Activated CD8-positive, alpha-beta T cell treated with anti-CD3 and anti-CD28 coated beads, Interleukin-2, amount 10 ng/mL, durations not matched to agents 7 days and 5 days (primary cell): ENCODE results near the gene AFF4. TPM values are rescaled to one million over a fixed set of nuclear protein-coding genes. Genes with fewer than 3 reads are reported as not detected.
A peak's percentile ranks its signal among the peaks of the same experiment; 100 is the strongest.

Experiments used
- ATAC-seq: fragments of 150-1000 bp; cut with Tn5 transposase; one replicate; pipeline ENCODE4 v1.10.0; 2021; ENCODE audit warnings: moderate library complexity
- CTCF ChIA-PET: fragments of 350-600 bp; sonication (Branson Sonifier 250); formaldehyde crosslinking; loops from one replicate; lab custom pipeline; 2021; ENCODE audit warnings: antibody characterized with exemption; lab: Charles Lee
- POLR2A ChIA-PET: fragments of 350-600 bp; sonication (Branson Sonifier 250); formaldehyde crosslinking; loops from one replicate; lab custom pipeline; 2021; ENCODE audit warnings: antibody characterized with exemption; lab: Charles Lee
- DNase-seq: peaks from one replicate; pipeline ENCODE4 v3.0.0-alpha.2; 2020
- H3K27ac Mint-ChIP-seq: one replicate; pipeline ENCODE4 v1.8.0; 2021; ENCODE audit warnings: mild to moderate bottlenecking, mixed read lengths
- H3K27me3 Mint-ChIP-seq: one replicate; pipeline ENCODE4 v1.8.0; 2021; ENCODE audit warnings: low read depth, mixed read lengths
- H3K36me3 Mint-ChIP-seq: one replicate; pipeline ENCODE4 v1.8.0; 2021; ENCODE audit warnings: low read depth, mixed read lengths
- H3K4me1 Mint-ChIP-seq: one replicate; pipeline ENCODE4 v1.8.0; 2021; ENCODE audit warnings: low read depth, mixed read lengths
- H3K4me3 Mint-ChIP-seq: one replicate; pipeline ENCODE4 v1.8.0; 2021; ENCODE audit warnings: mild to moderate bottlenecking, mixed read lengths
- H3K9me3 Mint-ChIP-seq: one replicate; pipeline ENCODE4 v1.8.0; 2022; ENCODE audit warnings: mixed read lengths; ENCODE audit not compliant: insufficient read depth
- total RNA-seq, 2 experiments: library from RNA; stranded (reverse); gene quantifications; one replicate each; pipeline ENCODE4 v1.2.3, GENCODE V29; 2021

The AFF4 gene
- total RNA-seq, 2 experiments from 2014 or later = 27.2 to 30.3 TPM

GRCh38 chr5:132886064-132886823, 77.2 kb downstream of the AFF4 start:
- H3K27me3 Mint-ChIP-seq = no peaks in the 10 kb centered on the region
- H3K27ac Mint-ChIP-seq = no peak overlapping the region
- DNase-seq = no peak
- peaks cover 4% of the 10 kb centered on the region for H3K4me1 Mint-ChIP-seq
- H3K9me3 Mint-ChIP-seq = no peaks in the 10 kb centered on the region
- POLR2A ChIA-PET = no interaction called here
- CTCF ChIA-PET = no interaction called here
- peaks cover 43% of the 10 kb centered on the region for H3K36me3 Mint-ChIP-seq
- no peak for ATAC-seq
- H3K4me3 Mint-ChIP-seq = no peak overlapping the region

GRCh38 chr5:132884548-132884947, 78.9 kb downstream of the AFF4 start:
- Mint-ChIP-seq H3K27me3 (no peaks in the 10 kb centered on the region), H3K4me3 (no peak overlapping the region), H3K4me1 (peaks cover under 1% of the 10 kb centered on the region), H3K36me3 (peaks cover 48% of the 10 kb centered on the region), H3K9me3 (no peaks in the 10 kb centered on the region), H3K27ac (no peak overlapping the region)
- ChIA-PET CTCF (interaction anchor here (1.2 to 2.7 kb wide), 4 partner anchors 21 to 384 kb away, joined by 3 to 35 read pairs (median 10); partner anchors contain the start of gene SHROOM1), POLR2A (interaction anchor here (1.4 kb wide), 1 partner anchor 18 kb away, joined by 3 read pairs; the partner anchor contains the start of genes GDF9 and UQCRQ)
- ATAC-seq = no peak
- DNase-seq = no peak

- peak; percentile 48 for DNase-seq
- no peak overlapping the region for H3K27ac Mint-ChIP-seq
- no peaks in the 10 kb centered on the region for H3K27me3 Mint-ChIP-seq
Measured at GRCh38 chr5:132883261-132883834, 80.1 kb downstream of the AFF4 start.

DNA sequence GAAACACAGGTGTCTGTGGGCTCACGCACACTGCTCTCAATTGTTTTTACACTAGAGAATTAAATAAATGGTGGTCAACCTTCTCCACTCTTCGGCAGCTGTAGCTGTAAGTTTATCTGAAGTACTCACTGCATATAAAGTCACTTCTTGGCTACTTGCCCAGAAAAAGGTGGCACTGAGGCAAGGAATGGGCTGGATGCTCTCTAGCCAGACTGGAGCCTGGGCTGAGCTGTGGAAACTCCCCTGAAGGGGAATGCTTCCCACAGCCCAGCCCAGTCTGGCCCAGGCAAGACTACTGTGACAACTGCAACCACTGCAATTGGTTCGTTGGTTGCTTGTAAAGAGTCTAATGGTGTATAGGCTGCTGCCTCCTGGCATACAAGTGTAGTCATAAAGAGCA, 85.5 kb downstream of the AFF4 start:
- H3K9me3 Mint-ChIP-seq = no peaks in the 10 kb centered on the region
- DNase-seq (no peak), ATAC-seq (no peak)
- no peak overlapping the region for H3K4me3 Mint-ChIP-seq
- H3K27me3 Mint-ChIP-seq = no peaks in the 10 kb centered on the region
- H3K36me3 Mint-ChIP-seq = peaks cover 29% of the 10 kb centered on the region
- H3K27ac Mint-ChIP-seq = no peak overlapping the region
- H3K4me1 Mint-ChIP-seq = no peaks in the 10 kb centered on the region
- POLR2A ChIA-PET = no interaction called here
- CTCF ChIA-PET = interaction anchor here (1.6 kb wide), 1 partner anchor 48 kb away, joined by 5 read pairs; the partner anchor contains the start of gene SHROOM1

More at GRCh38 chr5:132883261-132883834, 80.1 kb downstream of the AFF4 start:
- Mint-ChIP-seq H3K4me1 (no peaks in the 10 kb centered on the region), H3K9me3 (no peaks in the 10 kb centered on the region), H3K4me3 (no peak overlapping the region), H3K36me3 (peaks cover 45% of the 10 kb centered on the region)
- ChIA-PET CTCF (interaction anchor here (0.7 to 2.7 kb wide), 33 partner anchors 8 to 817 kb away, joined by 3 to 35 read pairs (median 3); partner anchors contain the start of genes GDF9, IL4, SHROOM1 and UQCRQ), POLR2A (interaction anchor here (0.7 to 1.3 kb wide), 3 partner anchors 11 to 17 kb away, joined by 3 read pairs; partner anchors contain the start of genes GDF9 and UQCRQ)
- ATAC-seq = peak; percentile 67

- H3K27ac Mint-ChIP-seq = no peak overlapping the region
Measured at GRCh38 chr5:132877466-132877865, 86.0 kb downstream of the AFF4 start.

DNA sequence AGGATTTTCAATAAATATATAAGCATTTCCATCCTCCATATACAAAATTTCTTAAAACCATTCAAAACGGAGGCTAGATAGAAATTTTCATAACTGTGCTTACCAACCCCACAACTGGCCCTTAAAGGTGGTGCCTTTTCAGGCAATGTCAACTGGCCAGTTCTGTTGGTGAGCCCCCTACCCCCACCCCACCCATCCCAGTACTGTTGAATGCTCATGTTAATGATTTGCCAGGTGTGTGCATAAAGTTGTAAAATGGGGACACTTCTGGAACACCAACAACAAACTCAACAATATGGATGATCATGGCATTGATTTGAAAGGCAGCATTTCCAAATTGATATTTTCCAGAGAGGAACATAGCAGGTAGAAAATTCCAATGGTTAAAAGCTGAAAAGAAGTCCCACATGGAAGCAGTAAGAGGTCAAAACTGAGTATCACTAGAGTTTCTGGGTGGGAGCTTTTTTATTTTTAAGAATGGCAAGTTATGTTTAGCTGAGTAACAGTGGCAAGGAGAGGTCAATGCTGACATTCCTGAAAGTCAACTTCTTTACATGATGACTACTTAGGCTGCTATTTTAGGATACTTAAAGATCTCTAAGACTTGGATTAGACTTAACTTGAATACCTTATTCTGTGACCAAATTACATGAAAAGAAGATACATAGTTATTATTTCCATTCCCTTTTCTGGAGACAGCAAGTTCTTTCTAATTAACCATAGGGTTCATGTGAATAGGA, 87.2 kb downstream of the AFF4 start:
- Mint-ChIP-seq H3K36me3 (peaks cover 36% of the 10 kb centered on the region), H3K4me3 (no peak overlapping the region), H3K4me1 (no peaks in the 10 kb centered on the region), H3K9me3 (no peaks in the 10 kb centered on the region), H3K27me3 (no peaks in the 10 kb centered on the region), H3K27ac (no peak overlapping the region)
- ATAC-seq = no peak
- ChIA-PET CTCF (no interaction called here), POLR2A (no interaction called here)
- no peak for DNase-seq

More at GRCh38 chr5:132877466-132877865, 86.0 kb downstream of the AFF4 start:
- Mint-ChIP-seq H3K36me3 (peaks cover 31% of the 10 kb centered on the region), H3K4me3 (no peak overlapping the region), H3K27me3 (no peaks in the 10 kb centered on the region), H3K4me1 (no peaks in the 10 kb centered on the region), H3K9me3 (no peaks in the 10 kb centered on the region)
- POLR2A ChIA-PET = no interaction called here
- ATAC-seq = no peak
- CTCF ChIA-PET = interaction anchor here (1.6 kb wide), 1 partner anchor 48 kb away, joined by 5 read pairs; the partner anchor contains the start of gene SHROOM1
- DNase-seq = no peak

DNA sequence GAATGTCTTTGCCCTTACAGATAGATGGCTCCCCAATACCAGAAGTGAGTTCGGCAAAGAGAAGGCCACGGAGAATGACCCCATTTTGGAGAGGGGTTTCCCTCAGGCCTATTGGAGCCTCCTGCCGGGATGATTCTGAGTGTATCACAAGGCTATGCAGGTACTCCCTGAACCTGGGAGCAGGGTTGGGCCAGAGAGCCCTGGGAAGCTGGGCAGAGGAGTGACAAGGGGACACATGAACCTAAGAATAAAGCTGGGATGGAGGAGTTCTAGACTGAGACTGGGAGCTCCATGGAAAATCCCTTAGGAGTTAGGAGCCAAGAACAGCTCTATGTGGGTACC, 89.5 kb downstream of the AFF4 start:
- H3K4me3 Mint-ChIP-seq = no peak overlapping the region
- peaks cover 40% of the 10 kb centered on the region for H3K36me3 Mint-ChIP-seq
- CTCF ChIA-PET = interaction anchor here (1.5 kb wide), 1 partner anchor 9 kb away, joined by 5 read pairs; no protein-coding TSS in a partner anchor
- H3K4me1 Mint-ChIP-seq = no peaks in the 10 kb centered on the region
- H3K27me3 Mint-ChIP-seq = no peaks in the 10 kb centered on the region
- no peak overlapping the region for H3K27ac Mint-ChIP-seq
- POLR2A ChIA-PET = no interaction called here
- ATAC-seq (no peak), DNase-seq (no peak)
- H3K9me3 Mint-ChIP-seq = no peaks in the 10 kb centered on the region

GRCh38 chr5:132873119-132873929, 90.1 kb downstream of the AFF4 start, which contains the start of gene LEAP2:
LEAP2 (plus strand) TSS chr5:132873668; CDS start chr5:132873695, 27 bp downstream.
- DNase-seq (no peak), ATAC-seq (no peak)
- Mint-ChIP-seq H3K4me3 (no peak within 1 kb of the TSS), H3K27me3 (no peaks in the 10 kb centered on the region), H3K27ac (peak within 1 kb of the TSS; percentile 9), H3K4me1 (no peaks in the 10 kb centered on the region), H3K36me3 (peaks cover 44% of the 10 kb centered on the region), H3K9me3 (no peaks in the 10 kb centered on the region)
- POLR2A ChIA-PET = interaction anchor here (0.6 to 1.7 kb wide), 2 partner anchors 9 to 34 kb away, joined by 3 read pairs; no protein-coding TSS in a partner anchor
- CTCF ChIA-PET = interaction anchor here (1.2 to 1.5 kb wide), 2 partner anchors 10 to 53 kb away, joined by 5 read pairs; no protein-coding TSS in a partner anchor

DNA sequence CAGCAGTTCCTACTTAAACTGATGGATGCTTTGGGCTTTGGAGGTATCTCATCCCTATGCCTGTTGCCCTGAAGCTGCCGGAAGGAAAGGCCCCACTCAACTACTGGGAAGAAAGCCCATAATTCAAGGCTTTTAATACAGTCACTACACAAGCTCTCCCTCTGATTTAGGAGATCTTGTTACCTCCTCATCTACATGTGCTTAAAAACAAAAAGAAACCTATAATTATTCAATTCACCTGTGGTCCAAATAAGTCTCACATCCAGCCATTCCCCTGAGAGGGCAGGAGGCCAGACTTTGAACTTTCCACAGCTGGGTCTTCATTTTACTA, 90.7 kb downstream of the AFF4 start:
- H3K9me3 Mint-ChIP-seq = no peaks in the 10 kb centered on the region
- H3K4me1 Mint-ChIP-seq = peaks cover 4% of the 10 kb centered on the region
- peaks cover 44% of the 10 kb centered on the region for H3K36me3 Mint-ChIP-seq
- H3K4me3 Mint-ChIP-seq = no peak overlapping the region
- DNase-seq (no peak), ATAC-seq (no peak)
- CTCF ChIA-PET = interaction anchor here (1.2 kb wide), 1 partner anchor 53 kb away, joined by 5 read pairs; no protein-coding TSS in a partner anchor
- POLR2A ChIA-PET = interaction anchor here (1.7 kb wide), 1 partner anchor 10 kb away, joined by 3 read pairs; no protein-coding TSS in a partner anchor
- H3K27ac Mint-ChIP-seq = no peak overlapping the region
- H3K27me3 Mint-ChIP-seq = no peaks in the 10 kb centered on the region

- CTCF ChIA-PET = interaction anchor here (1.2 kb wide), 1 partner anchor 52 kb away, joined by 5 read pairs; no protein-coding TSS in a partner anchor
- DNase-seq (no peak), ATAC-seq (no peak)
- Mint-ChIP-seq H3K27me3 (no peaks in the 10 kb centered on the region), H3K9me3 (no peaks in the 10 kb centered on the region), H3K4me1 (peaks cover 11% of the 10 kb centered on the region), H3K27ac (no peak overlapping the region), H3K36me3 (peaks cover 50% of the 10 kb centered on the region), H3K4me3 (no peak overlapping the region)
- POLR2A ChIA-PET = interaction anchor here (1.7 kb wide), 1 partner anchor 11 kb away, joined by 3 read pairs; no protein-coding TSS in a partner anchor
Measured at GRCh38 chr5:132871459-132872284, 91.8 kb downstream of the AFF4 start.
